H1 (cell line): ENCODE data around the gene WBP1L. TPM values are rescaled to one million over a fixed set of nuclear protein-coding genes. Genes with fewer than 3 reads are reported as not detected.

Experiments used
- CTCF ChIA-PET: fragments of 300-600 bp; sonication (Branson Sonifier 250); formaldehyde crosslinking; loops from one replicate; lab custom pipeline; 2021; ENCODE audit not compliant: partially characterized antibody; lab: Charles Lee
- POLR2A ChIA-PET: fragments of 300-600 bp; sonication (Branson Sonifier 250); formaldehyde crosslinking; loops from one replicate; lab custom pipeline; 2021; ENCODE audit warnings: inconsistent platforms; ENCODE audit not compliant: partially characterized antibody; lab: Charles Lee
- DNase-seq, 2 experiments: peaks; one replicate each; pipeline versions ENCODE4 v3.0.0 to v3.0.0-alpha.2; 2010 to 2022; ENCODE audit warnings: low spot score in 2 of 2, low read depth in 1 of 2, mixed read lengths in 1 of 2
- FAIRE-seq: peaks from 2 replicates; lab custom pipeline; 2011; peaks lifted over from hg19 to GRCh38; lab: Jason Lieb, UNC
- H2AFZ ChIP-seq: 2 replicates; pipeline ENCODE4 v1.8.1; 2012; ENCODE audit warnings: low read length, inconsistent platforms
- H2AK5ac ChIP-seq: 2 replicates; pipeline ENCODE4 v1.6.1; 2013; ENCODE audit warnings: low read depth, low read length
- H2BK120ac ChIP-seq: replicated peaks from 2 replicates; pipeline ENCODE3; 2013; ENCODE audit warnings: low read depth, low read length, inconsistent platforms
- H2BK12ac ChIP-seq: 2 replicates; pipeline ENCODE4 v1.6.1; 2013; ENCODE audit warnings: low read depth, low read length
- H2BK15ac ChIP-seq: 2 replicates; pipeline ENCODE4 v1.6.1; 2013; ENCODE audit warnings: low read length
- H2BK20ac ChIP-seq: 2 replicates; pipeline ENCODE4 v1.6.1; 2013; ENCODE audit warnings: low read length
- H2BK5ac ChIP-seq: 2 replicates; pipeline ENCODE4 v1.6.1; 2013; ENCODE audit warnings: low read depth, low read length
- H3K14ac ChIP-seq: 2 replicates; pipeline ENCODE4 v1.6.1; 2013; ENCODE audit warnings: inconsistent platforms; ENCODE audit not compliant: insufficient read length
- H3K18ac ChIP-seq: 2 replicates; pipeline ENCODE4 v1.6.1; 2013; ENCODE audit warnings: low read length; ENCODE audit errors: extremely low read depth
- H3K23ac ChIP-seq: 2 replicates; pipeline ENCODE4 v1.6.1; 2013; ENCODE audit warnings: inconsistent platforms; ENCODE audit not compliant: insufficient read length
- H3K23me2 ChIP-seq: 2 replicates; pipeline ENCODE4 v1.6.1; 2013; ENCODE audit warnings: low read depth, low read length
- H3K27ac ChIP-seq: 2 replicates; pipeline ENCODE4 v1.6.1; 2011; ENCODE audit warnings: low read depth, low read length, inconsistent platforms
- H3K27me3 ChIP-seq, 4 experiments: replicated peaks in 1 of 4; 1 replicate in 1 of 4; 2 replicates in 3 of 4; pipeline versions ENCODE4 v1.6.1 to v1.8.1; 2011 to 2013; ENCODE audit warnings: low read length in 3 of 4, mild to moderate bottlenecking in 3 of 4, inconsistent platforms in 2 of 4, mixed read lengths in 2 of 4, moderate library complexity in 1 of 4; ENCODE audit not compliant: control insufficient read depth in 3 of 4, insufficient read depth in 3 of 4; ENCODE audit errors: extremely low read depth in 1 of 4
- H3K36me3 ChIP-seq, 4 experiments: 2 replicates each; pipeline versions ENCODE4 v1.6.1 to v1.8.1; 2011 to 2013; ENCODE audit warnings: mild to moderate bottlenecking in 4 of 4, low read length in 3 of 4, moderate library complexity in 2 of 4, control low read depth in 1 of 4, inconsistent platforms in 1 of 4; ENCODE audit not compliant: insufficient read depth in 4 of 4, control insufficient read depth in 2 of 4
- H3K4ac ChIP-seq: replicated peaks from 2 replicates; pipeline ENCODE3; 2013; ENCODE audit warnings: low read length, low read depth, mixed read lengths, inconsistent platforms; ENCODE audit not compliant: insufficient read length
- H3K4me1 ChIP-seq, 4 experiments: replicated peaks in 1 of 4; 1 replicate in 1 of 4; 2 replicates in 3 of 4; pipeline versions ENCODE4 v1.6.1 to v1.8.1; 2011 to 2013; ENCODE audit warnings: low read length in 3 of 4, inconsistent platforms in 2 of 4, mixed read lengths in 1 of 4; ENCODE audit not compliant: insufficient read depth in 4 of 4, control insufficient read depth in 3 of 4
- H3K4me2 ChIP-seq, 2 experiments: 2 replicates each; pipeline versions ENCODE4 v1.6.1 to v1.8.1; 2011 to 2013; ENCODE audit warnings: low read depth in 2 of 2, low read length in 2 of 2, control low read depth in 1 of 2, inconsistent platforms in 1 of 2, mild to moderate bottlenecking in 1 of 2; ENCODE audit not compliant: insufficient read depth in 1 of 2
- H3K4me3 ChIP-seq, 4 experiments: fragments of 200-600, 300-600 bp in 1 of 4; sonication (generic), shearing (Covaris generic), sonication (Bioruptor Twin) in 1 of 4; 2 replicates each; pipeline versions ENCODE4 v1.5.1 to v1.8.1; 2011 to 2016; ENCODE audit warnings: low read length in 4 of 4, low read depth in 3 of 4, control low read depth in 2 of 4, inconsistent platforms in 2 of 4, mild to moderate bottlenecking in 2 of 4, mixed read lengths in 1 of 4, moderate library complexity in 1 of 4; ENCODE audit not compliant: insufficient read depth in 2 of 4; ENCODE audit errors: extremely low read depth in 1 of 4
- H3K56ac ChIP-seq: replicated peaks from 2 replicates; pipeline ENCODE3; 2013; ENCODE audit warnings: low read depth, mild to moderate bottlenecking, mixed read lengths, low read length, inconsistent platforms; ENCODE audit not compliant: insufficient read length
- H3K79me1 ChIP-seq: 2 replicates; pipeline ENCODE4 v1.6.1; 2013; ENCODE audit warnings: low read depth, low read length, control low read depth
- H3K79me2 ChIP-seq, 2 experiments: 2 replicates each; pipeline versions ENCODE4 v1.6.1 to v1.8.1; 2012 to 2013; ENCODE audit warnings: low read length in 2 of 2, mild to moderate bottlenecking in 2 of 2, inconsistent platforms in 1 of 2; ENCODE audit not compliant: insufficient read depth in 2 of 2, control insufficient read depth in 1 of 2
- H3K9ac ChIP-seq, 4 experiments: replicated peaks in 1 of 4; 1 replicate in 1 of 4; 2 replicates in 3 of 4; pipeline versions ENCODE4 v1.6.1 to v1.8.1; 2011 to 2013; ENCODE audit warnings: low read depth in 3 of 4, low read length in 3 of 4, control low read depth in 2 of 4, mild to moderate bottlenecking in 2 of 4, moderate library complexity in 2 of 4, inconsistent platforms in 1 of 4; ENCODE audit errors: extremely low read depth in 1 of 4
- H3K9me3 ChIP-seq, 2 experiments: 2 replicates each; pipeline versions ENCODE4 v1.6.1 to v1.8.1; 2012 to 2013; ENCODE audit warnings: mild to moderate bottlenecking in 2 of 2, moderate library complexity in 2 of 2, control low read depth in 1 of 2, inconsistent platforms in 1 of 2, low read depth in 1 of 2, low read length in 1 of 2, mixed read lengths in 1 of 2; ENCODE audit not compliant: insufficient read depth in 2 of 2
- H4K20me1 ChIP-seq, 2 experiments: replicated peaks in 1 of 2; 2 replicates each; pipeline versions ENCODE3 to v1.8.1; 2011 to 2013; ENCODE audit warnings: inconsistent platforms in 2 of 2, low read length in 2 of 2, mild to moderate bottlenecking in 1 of 2; ENCODE audit not compliant: insufficient read depth in 2 of 2, control insufficient read depth in 1 of 2
- H4K5ac ChIP-seq: 2 replicates; pipeline ENCODE4 v1.6.1; 2013; ENCODE audit warnings: low read length, low read depth, mixed read lengths, inconsistent platforms; ENCODE audit not compliant: insufficient read length
- H4K8ac ChIP-seq: 2 replicates; pipeline ENCODE4 v1.8.0; 2013; ENCODE audit warnings: mild to moderate bottlenecking, moderate library complexity, low read length, inconsistent platforms; ENCODE audit not compliant: insufficient read depth; ENCODE audit errors: extremely low read depth
- H4K91ac ChIP-seq: replicated peaks from 2 replicates; pipeline ENCODE3; 2013; ENCODE audit warnings: low read length, mixed read lengths, inconsistent platforms; ENCODE audit not compliant: insufficient read length
- KDM1A ChIP-seq: fragments of 200-600, 300-600 bp; sonication (generic); IDR thresholded peaks from 2 replicates; pipeline ENCODE4 v1.7.1; 2016; ENCODE audit warnings: mild to moderate bottlenecking, low read length, borderline replicate concordance
- KDM4A ChIP-seq: IDR thresholded peaks from one replicate; pipeline ENCODE4 v1.7.1; 2012; ENCODE audit warnings: low read depth, mild to moderate bottlenecking, moderate library complexity, low read length, inconsistent platforms; ENCODE audit not compliant: severe bottlenecking
- SRF ChIP-seq: IDR thresholded peaks from 2 replicates; pipeline ENCODE4 v1.6.1; 2011; ENCODE audit warnings: mild to moderate bottlenecking, low read depth, low read length, moderate library complexity
- WGBS, 2 experiments: shearing (Covaris generic) in 1 of 2; methylation state at CpG; one replicate each; pipeline versions ENCODE4 v1.1.6 to v1.1.7; 2013 to 2015; ENCODE audit warnings: low lambda C conversion rate in 2 of 2, mixed read lengths in 2 of 2, inconsistent platforms in 1 of 2, low coverage in 1 of 2, missing lambda C conversion rate in 1 of 2; ENCODE audit not compliant: insufficient replicate concordance in 2 of 2, insufficient coverage in 1 of 2, insufficient read length in 1 of 2; ENCODE audit errors: extremely low coverage in 1 of 2, missing lambda C conversion rate in 1 of 2; 5-methylcytosine and 5-hydroxymethylcytosine counted together
- polyA plus RNA-seq, 7 experiments: library from polyadenylated mRNA; depleted of rRNA in 3 of 7; stranded (reverse) in 5 of 7; unstranded in 2 of 7; fragments of >200 nt in 5 of 7; fragments of 200-250 nt in 2 of 7; gene quantifications; 1 replicate in 5 of 7; 2 replicates in 1 of 7; 4 replicates in 1 of 7; pipeline versions ENCODE4 v1.2.1 to v1.2.3, GENCODE V29; 2011 to 2013; ENCODE audit warnings: missing spikeins in 2 of 7, mixed read lengths in 2 of 7
- total RNA-seq: library from RNA; stranded (reverse); fragmentation: NEBNext Ultra II Directional; extraction: Animal tissue kit (Norgen Biotek cat#: 25700); gene quantifications from 2 replicates; pipeline ENCODE4 v1.2.1, GENCODE V29; 2021

Gene WBP1L
- total and polyA plus RNA-seq, 2 of the 8 experiments (the other 6 are each of a cell fraction or from before 2014, with no cell fraction given): 26.6 to 29.9 TPM

- H4K8ac ChIP-seq: no peak overlapping the region
- H3K9ac ChIP-seq: no peak overlapping the region
- H3K4ac ChIP-seq: no peak overlapping the region
- H3K9me3 ChIP-seq: peaks cover 4 to 11% of the 10 kb centered on the region in 2 experiments; a peak in 2 of 4 replicates
- H2BK5ac ChIP-seq: no peak overlapping the region
- H3K4me3 ChIP-seq: no peak overlapping the region
- no peaks in the 10 kb centered on the region for H3K79me1 ChIP-seq
- no peak overlapping the region for H3K56ac ChIP-seq
- H2BK12ac ChIP-seq: no peak overlapping the region
- no peaks in the 10 kb centered on the region for H4K20me1 ChIP-seq
- H3K79me2 ChIP-seq: no peaks in the 10 kb centered on the region
- 96% methylated on average over 7 of the region's 9 CpGs; no CpG with 5 or more reads in 1 of the 2 experiments for WGBS, 2 experiments
- H4K5ac ChIP-seq: no peak overlapping the region
- FAIRE-seq (no peak), DNase-seq (no peak)
- TF ChIP-seq SRF: no peak
- no peak for TF ChIP-seq KDM4A
- no peak for TF ChIP-seq KDM1A
- H3K23ac ChIP-seq: no peak overlapping the region
- no peak overlapping the region for H3K4me2 ChIP-seq
- no peak overlapping the region for H4K91ac ChIP-seq
- no peak overlapping the region for H2BK20ac ChIP-seq
- H3K23me2 ChIP-seq: no peaks in the 10 kb centered on the region
- no peaks in the 10 kb centered on the region; a peak in 2 of 7 replicates for H3K4me1 ChIP-seq
- CTCF ChIA-PET: interaction anchor here (0.7 to 2.9 kb wide), 6 partner anchors 7 to 91 kb away, joined by 3 to 12 read pairs (median 5); no protein-coding TSS in a partner anchor
- POLR2A ChIA-PET: interaction anchor here (1.0 kb wide), 1 partner anchor 11 kb away, joined by 3 read pairs; the partner anchor contains the start of gene CYP17A1
- H3K27me3 ChIP-seq: no peaks in the 10 kb centered on the region
- no peak overlapping the region for H3K18ac ChIP-seq
- H2BK15ac ChIP-seq: no peak overlapping the region
- no peak overlapping the region for H3K14ac ChIP-seq
- no peak overlapping the region for H2BK120ac ChIP-seq
- no peaks in the 10 kb centered on the region for H3K36me3 ChIP-seq
- H2AK5ac ChIP-seq: no peak overlapping the region
- H2AFZ ChIP-seq: no peak overlapping the region
- H3K27ac ChIP-seq: no peak overlapping the region
Measured at GRCh38 chr10:102826148-102826796, 82.5 kb downstream of the WBP1L start.
